ENCODE data around the gene SGCE.

The SGCE gene

GRCh38 chr7:94660006-94660405 is 4.1 kb upstream of the SGCE start:
- TF ChIP-seq CTCF (IDR thresholded peaks at IDR 0.05; ENCODE audit: low read depth, low read length) = no peak
- in situ Hi-C loops (cut with HindIII; ENCODE audit: low sequenced_read_pairs) = no loop called here
- DNase-seq (ENCODE audit: low read depth, low spot score) = no peak
- no peak overlapping the region for H3K4me3 ChIP-seq (ENCODE audit: low read depth, low read length)

- DNase-seq (ENCODE audit: low read depth, low spot score) = no peak
- in situ Hi-C loops (cut with HindIII; ENCODE audit: low sequenced_read_pairs) = no loop called here
- H3K4me3 ChIP-seq (ENCODE audit: low read depth, low read length) = peak overlapping the region; percentile 20
- no peak for TF ChIP-seq CTCF (IDR thresholded peaks at IDR 0.05; ENCODE audit: low read depth, low read length)
Measured at GRCh38 chr7:94658826-94659225, 2.9 kb upstream of the SGCE start.

- peak; percentile 97 for DNase-seq (ENCODE audit: low read depth, low spot score)
- in situ Hi-C loops (cut with HindIII; ENCODE audit: low sequenced_read_pairs) = no loop called here
- no peak for TF ChIP-seq CTCF (IDR thresholded peaks at IDR 0.05; ENCODE audit: low read depth, low read length)
- peak overlapping the region; percentile 69 for H3K4me3 ChIP-seq (ENCODE audit: low read depth, low read length)
Measured at GRCh38 chr7:94657771-94658693, 2.1 kb upstream of the SGCE start.

- H3K4me3 ChIP-seq (ENCODE audit: low read depth, low read length) = peak overlapping the region; percentile 69
- TF ChIP-seq CTCF (IDR thresholded peaks at IDR 0.05; ENCODE audit: low read depth, low read length) = no peak
- in situ Hi-C loops (cut with HindIII; ENCODE audit: low sequenced_read_pairs) = no loop called here
- peak; percentile 65 for DNase-seq (ENCODE audit: low read depth, low spot score)
Measured at GRCh38 chr7:94656925-94657731, 1.2 kb upstream of the SGCE start.

- TF ChIP-seq CTCF (IDR thresholded peaks at IDR 0.05; ENCODE audit: low read depth, low read length) = no peak
- H3K4me3 ChIP-seq (ENCODE audit: low read depth, low read length) = peak overlapping the region; percentile 69
- in situ Hi-C loops (cut with HindIII; ENCODE audit: low sequenced_read_pairs) = no loop called here
- no peak for DNase-seq (ENCODE audit: low read depth, low spot score)
Measured at GRCh38 chr7:94656658-94656924, 658 bp upstream of the SGCE start.

GRCh38 chr7:94655126-94655847 is 646 bp downstream of the SGCE start:
- TF ChIP-seq CTCF (IDR thresholded peaks at IDR 0.05; ENCODE audit: low read depth, low read length) = no peak
- DNase-seq (ENCODE audit: low read depth, low spot score) = peak; percentile 78
- in situ Hi-C loops (cut with HindIII; ENCODE audit: low sequenced_read_pairs) = no loop called here
- H3K4me3 ChIP-seq (ENCODE audit: low read depth, low read length) = peak overlapping the region; percentile 69
